HUES64 (cell line): ENCODE measurements around the gene LRTM1.

ENCODE experiments used
- H3K27ac ChIP-seq: 2 replicates; pipeline ENCODE4 v1.7.0; 2013; ENCODE audit warnings: low read depth, low read length, inconsistent platforms
- H3K27me3 ChIP-seq: 2 replicates; pipeline ENCODE4 v1.6.1; 2013; ENCODE audit warnings: mild to moderate bottlenecking, low read length; ENCODE audit not compliant: insufficient read depth
- H3K36me3 ChIP-seq: 2 replicates; pipeline ENCODE4 v1.6.1; 2013; ENCODE audit warnings: mild to moderate bottlenecking, low read length; ENCODE audit not compliant: insufficient read depth
- H3K4me1 ChIP-seq: 2 replicates; pipeline ENCODE4 v1.6.1; 2013; ENCODE audit warnings: mild to moderate bottlenecking, low read length, moderate library complexity; ENCODE audit not compliant: insufficient read depth
- H3K4me3 ChIP-seq: 2 replicates; pipeline ENCODE4 v1.5.1; 2013; ENCODE audit warnings: mild to moderate bottlenecking, low read length, moderate library complexity
- H3K9ac ChIP-seq: 2 replicates; pipeline ENCODE4 v1.6.1; 2013; ENCODE audit warnings: mild to moderate bottlenecking, low read depth, low read length
- H3K9me3 ChIP-seq: 2 replicates; pipeline ENCODE4 v1.6.1; 2013; ENCODE audit warnings: low read depth, low read length; ENCODE audit not compliant: insufficient read depth
- WGBS: fragments of 150-250, 120-280 bp; methylation state at CpG from one replicate; pipeline ENCODE4 v1.1.7; 2013; ENCODE audit warnings: missing lambda C conversion rate; 5-methylcytosine and 5-hydroxymethylcytosine counted together

The LRTM1 gene

DNA sequence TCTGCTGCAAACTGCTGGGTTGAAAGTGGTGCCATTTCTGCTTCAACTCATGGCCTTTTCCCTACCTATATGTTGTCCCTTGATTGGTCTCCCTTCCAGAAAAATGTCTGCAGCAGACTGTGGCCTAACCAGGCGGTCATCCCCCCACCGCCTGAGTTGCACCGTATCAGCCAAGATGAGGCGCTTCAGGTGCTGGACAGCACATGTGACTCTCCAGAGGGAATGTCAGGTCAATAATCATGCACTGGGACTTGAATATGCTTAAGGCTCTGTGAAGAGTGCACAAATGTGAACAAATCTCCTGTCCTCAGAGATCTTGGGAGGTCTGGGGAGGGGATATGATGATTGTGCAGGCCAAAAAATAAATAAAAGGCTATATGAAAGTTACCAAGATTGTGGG is 32.2 kb downstream of the LRTM1 start:
- no peaks in the 10 kb centered on the region for H3K9me3 ChIP-seq
- no peak overlapping the region for H3K4me3 ChIP-seq
- no peak overlapping the region for H3K27ac ChIP-seq
- H3K4me1 ChIP-seq = peaks cover 15% of the 10 kb centered on the region
- H3K36me3 ChIP-seq = no peaks in the 10 kb centered on the region
- no peaks in the 10 kb centered on the region for H3K27me3 ChIP-seq
- H3K9ac ChIP-seq = no peak overlapping the region
- WGBS = 94% methylated on average over 4 of the region's 4 CpGs

DNA sequence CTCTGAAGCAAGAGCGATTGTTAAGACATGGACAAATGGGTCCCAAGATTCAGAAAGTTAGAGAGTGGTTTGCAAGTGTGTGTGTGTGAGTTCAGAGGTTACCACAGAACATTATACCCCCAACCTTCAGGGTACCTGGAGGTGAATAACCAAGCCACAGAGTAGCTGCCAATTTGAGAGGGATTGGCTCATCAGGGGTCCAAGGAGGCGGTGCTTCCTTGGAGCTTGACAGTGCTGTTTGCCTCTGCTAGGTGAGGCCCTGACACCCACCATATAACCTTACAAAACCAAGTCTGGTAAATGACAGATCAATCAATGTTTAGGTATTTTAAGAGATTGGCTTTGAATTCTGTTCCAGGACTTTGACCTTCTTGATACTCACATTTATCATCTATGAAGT is 35.7 kb downstream of the LRTM1 start:
- Histone ChIP-seq H3K9me3 (no peaks in the 10 kb centered on the region), H3K27me3 (no peaks in the 10 kb centered on the region), H3K36me3 (peaks cover 5% of the 10 kb centered on the region; the same call in 1 of the 2 replicates), H3K27ac (no peak overlapping the region), H3K9ac (no peak overlapping the region), H3K4me1 (peaks cover 15% of the 10 kb centered on the region), H3K4me3 (no peak overlapping the region)
- 88% methylated on average over 2 of the region's 2 CpGs for WGBS

DNA sequence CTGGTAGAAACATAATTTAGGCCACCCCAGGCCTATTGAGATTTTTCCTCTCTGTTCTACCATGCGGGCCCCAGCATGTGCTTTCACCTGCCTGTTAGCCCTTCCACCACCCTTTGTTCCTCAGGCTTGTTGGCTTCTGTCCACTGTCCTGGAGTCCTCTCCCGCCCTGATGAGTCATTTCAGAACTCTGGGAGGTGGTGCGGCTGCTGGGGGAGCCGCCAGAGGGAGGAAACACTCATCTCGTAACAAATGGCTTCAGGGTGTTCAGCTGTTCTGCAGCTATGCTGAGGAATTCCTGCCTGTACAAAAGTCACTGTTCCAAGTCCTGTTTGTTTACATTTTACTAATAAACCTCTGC is 36.3 kb downstream of the LRTM1 start:
- WGBS = 74% methylated on average over 5 of the region's 5 CpGs
- Histone ChIP-seq H3K27ac (no peak overlapping the region), H3K4me1 (peaks cover 15% of the 10 kb centered on the region)

DNA sequence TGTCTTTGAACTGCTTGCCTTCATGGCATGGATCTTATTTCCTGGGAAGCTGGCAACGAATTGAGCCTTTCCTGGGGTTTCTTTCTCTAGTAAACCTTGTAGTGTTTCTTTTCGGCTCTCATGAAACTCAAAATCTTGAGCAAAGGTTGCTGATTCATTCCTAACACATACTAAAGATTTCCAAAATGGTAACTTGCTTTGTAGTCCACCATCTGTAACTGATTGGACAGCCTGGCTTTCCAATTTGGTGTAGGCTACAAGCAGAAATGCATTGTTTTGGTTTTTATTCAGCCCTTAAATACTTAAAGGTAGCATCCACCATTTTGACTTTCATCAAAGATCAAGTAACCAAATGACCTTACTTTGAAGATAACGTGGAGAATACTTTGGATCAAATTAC is 38.1 kb downstream of the LRTM1 start:
- WGBS = 96% methylated on average over 3 of the region's 3 CpGs
- Histone ChIP-seq H3K9ac (no peak overlapping the region), H3K36me3 (peaks cover 5% of the 10 kb centered on the region; the same call in 1 of the 2 replicates), H3K9me3 (no peaks in the 10 kb centered on the region), H3K27me3 (no peaks in the 10 kb centered on the region), H3K27ac (no peak overlapping the region), H3K4me3 (no peak overlapping the region), H3K4me1 (peaks cover 15% of the 10 kb centered on the region)

More for the DNA sequence above, 36.3 kb downstream of the LRTM1 start:
- peaks cover 5% of the 10 kb centered on the region; the same call in 1 of the 2 replicates for H3K36me3 ChIP-seq
- no peak overlapping the region for H3K9ac ChIP-seq
- no peaks in the 10 kb centered on the region for H3K9me3 ChIP-seq
- H3K4me3 ChIP-seq = no peak overlapping the region
- H3K27me3 ChIP-seq = no peaks in the 10 kb centered on the region

DNA sequence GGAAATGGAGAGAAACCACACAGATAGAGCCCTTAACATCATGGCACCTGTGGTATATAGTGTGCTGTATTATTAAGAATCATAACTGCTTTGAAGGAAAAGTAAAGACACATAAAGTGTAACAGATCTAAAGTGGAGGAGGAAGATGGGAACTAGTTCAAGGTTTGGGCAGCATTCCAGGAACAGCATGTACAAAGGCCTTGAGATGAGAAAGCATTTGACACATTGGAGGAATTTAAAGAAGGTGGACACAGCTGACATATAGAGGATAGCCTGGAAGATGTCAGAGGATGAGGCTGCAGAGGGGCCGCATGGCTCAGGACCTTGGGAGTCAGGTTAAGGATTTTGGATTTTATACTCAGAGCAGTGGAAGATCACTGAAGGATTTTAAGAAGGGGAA is 39.0 kb downstream of the LRTM1 start:
- no peak overlapping the region for H3K9ac ChIP-seq
- H3K27ac ChIP-seq = no peak overlapping the region
- H3K9me3 ChIP-seq = no peaks in the 10 kb centered on the region
- H3K36me3 ChIP-seq = peaks cover 5% of the 10 kb centered on the region; the same call in 1 of the 2 replicates
- H3K4me1 ChIP-seq = peaks cover 15% of the 10 kb centered on the region
- no peak overlapping the region for H3K4me3 ChIP-seq
- H3K27me3 ChIP-seq = no peaks in the 10 kb centered on the region
- WGBS = 91% methylated on average over 1 of the region's 1 CpG

DNA sequence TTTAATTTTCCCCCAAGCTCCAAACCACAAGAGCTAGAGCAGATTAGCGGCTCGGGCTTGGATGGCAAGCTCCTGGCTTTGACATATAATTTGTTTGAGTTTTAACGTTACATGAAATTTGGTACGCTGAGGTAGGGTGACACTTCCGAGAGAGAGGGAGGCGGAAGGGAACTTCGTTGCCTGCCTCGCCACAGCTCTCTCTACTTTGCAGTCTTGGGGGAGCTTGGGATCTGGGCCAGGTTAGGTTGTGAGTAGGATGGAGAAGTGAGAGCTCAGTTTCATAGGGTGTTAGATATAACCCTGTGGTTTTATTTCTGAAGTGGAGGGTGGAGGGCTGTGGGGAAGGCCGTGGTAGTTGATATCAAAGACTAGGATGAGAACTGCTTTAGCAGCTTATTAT is 39.7 kb downstream of the LRTM1 start:
- no peaks in the 10 kb centered on the region for H3K9me3 ChIP-seq
- WGBS = 95% methylated on average over 8 of the region's 9 CpGs

DNA sequence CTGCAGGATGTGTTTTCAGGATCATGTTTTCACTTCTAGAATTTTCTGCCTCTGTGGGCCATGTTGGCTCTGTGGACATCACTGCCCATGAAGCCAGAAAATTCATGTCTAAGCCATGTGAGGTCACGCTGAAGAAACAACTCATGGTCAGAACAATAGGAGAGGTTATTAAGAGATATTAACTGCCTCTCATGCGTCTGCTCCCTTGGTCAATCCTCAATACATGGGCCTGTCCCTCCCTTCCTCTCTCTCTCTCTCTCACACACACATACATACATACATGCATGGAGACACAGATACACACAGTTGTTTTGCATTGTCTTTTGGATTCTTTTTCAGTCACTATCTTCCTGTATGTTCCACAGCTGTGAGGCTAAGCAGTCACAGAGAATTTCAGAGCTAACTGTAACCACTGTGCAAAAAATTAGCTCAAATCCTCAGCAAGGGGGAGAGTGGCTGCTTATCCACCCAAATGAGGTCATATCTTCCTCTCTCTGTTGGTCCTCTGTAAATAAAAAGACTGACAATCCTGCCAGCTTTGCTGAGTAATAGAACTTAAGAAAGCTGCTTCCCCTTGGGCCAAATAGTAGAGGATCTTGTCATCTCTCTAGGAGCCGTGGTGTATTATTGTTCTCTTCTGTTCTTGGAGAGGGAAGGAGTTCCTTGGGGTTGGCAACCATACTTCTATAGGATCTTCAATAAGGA is 45.6 kb downstream of the LRTM1 start:
- WGBS = 53% methylated on average over 3 of the region's 3 CpGs
- Histone ChIP-seq H3K4me3 (no peak overlapping the region), H3K9me3 (no peaks in the 10 kb centered on the region), H3K4me1 (peaks cover 9% of the 10 kb centered on the region; the same call in 1 of the 2 replicates), H3K27me3 (no peaks in the 10 kb centered on the region), H3K27ac (no peak overlapping the region), H3K36me3 (no peaks in the 10 kb centered on the region), H3K9ac (no peak overlapping the region)

More for the DNA sequence above, 39.7 kb downstream of the LRTM1 start:
- H3K4me3 ChIP-seq = no peak overlapping the region
- no peaks in the 10 kb centered on the region for H3K27me3 ChIP-seq
- H3K36me3 ChIP-seq = peaks cover 5% of the 10 kb centered on the region; the same call in 1 of the 2 replicates
- H3K9ac ChIP-seq = no peak overlapping the region
- no peak overlapping the region for H3K27ac ChIP-seq
- peaks cover 15% of the 10 kb centered on the region for H3K4me1 ChIP-seq

DNA sequence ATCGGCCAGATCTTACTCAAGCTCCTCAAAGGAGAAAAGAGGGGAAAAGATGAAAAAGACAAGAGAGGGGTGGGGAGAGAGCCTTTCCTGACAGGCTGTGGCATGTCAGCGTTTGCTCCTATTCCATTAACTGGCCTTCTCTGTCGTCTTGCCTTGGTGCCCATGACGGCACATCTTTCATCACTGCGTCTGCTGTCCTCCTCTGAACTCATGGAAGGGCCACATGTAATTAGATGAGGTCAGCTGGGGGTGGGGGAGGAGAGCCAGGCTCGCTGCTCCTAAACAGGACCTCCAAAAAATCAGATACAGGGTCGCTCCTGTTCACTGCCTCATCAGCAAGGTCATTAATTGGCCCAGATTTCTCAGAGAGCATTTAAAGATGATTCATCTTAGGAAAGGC is 49.7 kb downstream of the LRTM1 start:
- Histone ChIP-seq H3K9ac (no peak overlapping the region), H3K4me3 (no peak overlapping the region), H3K36me3 (no peaks in the 10 kb centered on the region), H3K27ac (no peak overlapping the region), H3K4me1 (peaks cover 17% of the 10 kb centered on the region; the same call in 1 of the 2 replicates), H3K9me3 (no peaks in the 10 kb centered on the region), H3K27me3 (no peaks in the 10 kb centered on the region)
- WGBS = 88% methylated on average over 7 of the region's 7 CpGs

DNA sequence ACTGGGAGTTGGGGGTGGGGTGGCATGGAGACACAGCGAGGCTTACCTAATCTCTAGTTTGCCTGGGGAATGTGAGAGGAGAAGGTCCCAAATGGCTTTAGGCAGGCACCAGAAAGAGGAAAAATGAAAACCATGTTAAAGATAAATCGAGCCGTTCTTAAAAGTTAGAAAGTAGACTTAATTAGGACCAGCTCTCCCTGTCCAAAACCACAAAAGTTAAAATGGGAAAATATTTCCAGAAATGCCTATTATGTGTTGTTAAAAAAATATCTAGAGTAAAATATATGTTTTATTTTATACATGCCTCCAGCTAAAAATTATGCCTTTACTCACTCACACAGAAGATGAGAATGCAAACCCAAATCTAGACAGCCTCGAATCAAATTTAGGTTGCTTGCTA is 50.1 kb downstream of the LRTM1 start:
- Histone ChIP-seq H3K27me3 (no peaks in the 10 kb centered on the region), H3K36me3 (no peaks in the 10 kb centered on the region), H3K9me3 (no peaks in the 10 kb centered on the region), H3K9ac (no peak overlapping the region), H3K4me3 (no peak overlapping the region), H3K4me1 (peaks cover 21% of the 10 kb centered on the region; the same call in 1 of the 2 replicates), H3K27ac (no peak overlapping the region)
- 98% methylated on average over 4 of the region's 4 CpGs for WGBS

DNA sequence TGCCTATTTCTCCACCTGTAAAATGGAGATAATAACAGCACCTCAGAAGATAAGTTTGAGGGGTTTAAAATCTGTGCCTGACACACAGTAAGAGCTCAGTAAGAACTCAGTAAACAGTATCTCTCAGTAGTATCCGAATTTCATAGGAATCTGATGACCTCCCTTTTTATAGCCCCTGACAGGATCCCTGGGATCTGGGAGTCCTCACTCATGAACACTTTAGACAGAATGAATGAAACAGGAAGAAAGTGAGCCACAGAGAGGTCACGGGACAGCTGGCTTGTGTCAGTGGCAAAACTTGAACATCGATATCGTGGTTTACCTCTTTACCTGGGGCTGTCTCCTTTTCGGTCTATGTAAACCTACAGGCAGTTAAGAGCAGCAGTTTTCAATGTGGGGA is 51.2 kb downstream of the LRTM1 start:
- H3K36me3 ChIP-seq = no peaks in the 10 kb centered on the region
- H3K9me3 ChIP-seq = no peaks in the 10 kb centered on the region
- H3K9ac ChIP-seq = no peak overlapping the region
- H3K4me1 ChIP-seq = peaks cover 22% of the 10 kb centered on the region; the same call in 1 of the 2 replicates
- no peak overlapping the region for H3K27ac ChIP-seq
- no peaks in the 10 kb centered on the region for H3K27me3 ChIP-seq
- 93% methylated on average over 5 of the region's 5 CpGs for WGBS
- no peak overlapping the region for H3K4me3 ChIP-seq

DNA sequence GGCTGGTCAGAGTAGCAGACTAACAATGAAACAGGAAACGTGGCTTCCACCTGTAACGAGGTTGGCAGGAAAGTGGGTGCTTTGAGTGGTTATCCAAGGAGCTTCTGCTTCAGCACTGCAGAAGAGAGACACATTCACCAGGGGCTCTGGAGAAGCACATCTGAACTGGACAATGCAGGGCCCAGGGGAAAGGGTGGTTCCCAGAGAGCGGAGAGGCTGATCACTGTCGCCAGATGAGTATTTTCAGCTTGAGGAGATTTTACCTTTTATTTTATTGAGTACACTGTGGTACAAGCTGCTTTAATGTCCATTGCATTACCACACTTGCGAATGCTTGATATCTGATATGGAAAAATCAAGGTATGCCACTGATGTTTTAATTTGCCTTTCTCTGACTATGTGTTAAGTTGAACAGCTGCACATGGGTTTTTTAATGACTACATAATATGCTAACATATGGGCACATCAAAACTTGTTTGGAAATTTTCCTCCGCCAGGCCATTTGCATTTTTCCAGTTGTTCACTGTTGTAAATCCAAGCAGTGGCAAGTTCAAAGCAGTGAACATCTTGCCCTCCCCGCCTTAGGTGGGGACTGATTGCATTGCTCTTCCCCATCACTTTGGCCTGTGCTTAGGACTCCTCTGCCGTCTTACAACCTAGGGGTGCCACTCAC is 52.1 kb downstream of the LRTM1 start:
- Histone ChIP-seq H3K4me3 (no peak overlapping the region), H3K27me3 (no peaks in the 10 kb centered on the region), H3K4me1 (peaks cover 22% of the 10 kb centered on the region; the same call in 1 of the 2 replicates), H3K27ac (no peak overlapping the region), H3K9ac (no peak overlapping the region), H3K36me3 (no peaks in the 10 kb centered on the region), H3K9me3 (no peaks in the 10 kb centered on the region)
- 94% methylated on average over 8 of the region's 8 CpGs for WGBS
